Trophoblast cell (in vitro differentiated cells and primary cell): ENCODE data around the gene COL5A2.

Experiments
- DNase-seq, 2 donors: peaks; one replicate each; pipeline ENCODE4 v3.0.0-alpha.2; 2016
- H2AFZ ChIP-seq: 2 replicates; pipeline ENCODE4 v1.6.1; 2013; ENCODE audit warnings: low read length, moderate library complexity, mild to moderate bottlenecking; ENCODE audit not compliant: insufficient read depth, poor library complexity
- H2AK5ac ChIP-seq: 2 replicates; pipeline ENCODE4 v1.6.1; 2013; ENCODE audit warnings: mild to moderate bottlenecking, low read length
- H2BK120ac ChIP-seq: 2 replicates; pipeline ENCODE4 v1.6.1; 2013; ENCODE audit warnings: low read length, mild to moderate bottlenecking, moderate library complexity; ENCODE audit not compliant: insufficient read depth, poor library complexity
- H2BK12ac ChIP-seq: 2 replicates; pipeline ENCODE4 v1.6.1; 2013; ENCODE audit warnings: mild to moderate bottlenecking, low read length, moderate library complexity
- H2BK5ac ChIP-seq: 2 replicates; pipeline ENCODE4 v1.6.1; 2013; ENCODE audit warnings: low read length, low read depth, moderate library complexity, mild to moderate bottlenecking; ENCODE audit not compliant: poor library complexity
- H3K14ac ChIP-seq: 2 replicates; pipeline ENCODE4 v1.6.1; 2013; ENCODE audit warnings: mild to moderate bottlenecking, low read length
- H3K18ac ChIP-seq: 2 replicates; pipeline ENCODE4 v1.6.1; 2013; ENCODE audit warnings: mild to moderate bottlenecking, low read length
- H3K23ac ChIP-seq: 2 replicates; pipeline ENCODE4 v1.6.1; 2013; ENCODE audit warnings: low read length
- H3K27ac ChIP-seq: 2 replicates; pipeline ENCODE4 v1.5.1; 2013; ENCODE audit warnings: low read depth, mild to moderate bottlenecking, inconsistent platforms, low read length, moderate library complexity
- H3K27me3 ChIP-seq: 2 replicates; pipeline ENCODE4 v1.6.1; 2013; ENCODE audit warnings: inconsistent platforms, mild to moderate bottlenecking, low read length, moderate library complexity; ENCODE audit not compliant: insufficient read depth
- H3K36me3 ChIP-seq, 2 experiments: 1 replicate in 1 of 2; 2 replicates in 1 of 2; pipeline ENCODE4 v1.6.1; 2013; ENCODE audit warnings: low read length in 2 of 2, mild to moderate bottlenecking in 2 of 2, moderate library complexity in 1 of 2; ENCODE audit not compliant: insufficient read depth in 2 of 2, control insufficient read depth in 1 of 2
- H3K4ac ChIP-seq: 2 replicates; pipeline ENCODE4 v1.6.1; 2013; ENCODE audit warnings: low read depth, mild to moderate bottlenecking, low read length, moderate library complexity
- H3K4me1 ChIP-seq, 2 experiments: 1 replicate in 1 of 2; 2 replicates in 1 of 2; pipeline ENCODE4 v1.6.1; 2013; ENCODE audit warnings: low read length in 2 of 2, mild to moderate bottlenecking in 2 of 2, moderate library complexity in 1 of 2; ENCODE audit not compliant: insufficient read depth in 2 of 2, control insufficient read depth in 1 of 2
- H3K4me2 ChIP-seq: 2 replicates; pipeline ENCODE4 v1.6.1; 2013; ENCODE audit warnings: inconsistent platforms, mild to moderate bottlenecking, low read length, moderate library complexity
- H3K4me3 ChIP-seq: 2 replicates; pipeline ENCODE4 v1.5.1; 2013; ENCODE audit warnings: mild to moderate bottlenecking, low read depth, low read length, inconsistent platforms
- H3K79me1 ChIP-seq: one replicate; pipeline ENCODE4 v1.6.1; 2013; ENCODE audit warnings: low read length
- H3K79me2 ChIP-seq: 2 replicates; pipeline ENCODE4 v1.6.1; 2013; ENCODE audit warnings: low read length, mild to moderate bottlenecking; ENCODE audit not compliant: control insufficient read depth, insufficient read depth, poor library complexity
- H3K9ac ChIP-seq: 2 replicates; pipeline ENCODE4 v1.6.1; 2013; ENCODE audit warnings: mild to moderate bottlenecking, low read length
- H3K9me3 ChIP-seq: 2 replicates; pipeline ENCODE4 v1.6.1; 2013; ENCODE audit warnings: low read depth, mild to moderate bottlenecking, control low read depth, inconsistent platforms, low read length; ENCODE audit not compliant: insufficient read depth
- H4K12ac ChIP-seq: 2 replicates; pipeline ENCODE4 v1.6.1; 2013; ENCODE audit warnings: low read depth, mild to moderate bottlenecking, low read length, moderate library complexity
- H4K8ac ChIP-seq: 2 replicates; pipeline ENCODE4 v1.6.1; 2013; ENCODE audit warnings: low read depth, mild to moderate bottlenecking, low read length, moderate library complexity
- H4K91ac ChIP-seq: one replicate; pipeline ENCODE4 v1.6.1; 2013; ENCODE audit warnings: low read depth, mild to moderate bottlenecking, low read length, moderate library complexity
- WGBS: extraction: QIAGEN DNeasy Blood & Tissue Kit; methylation state at CpG from one replicate; pipeline ENCODE4 v1.1.7; 2013; ENCODE audit warnings: missing lambda C conversion rate; ENCODE audit not compliant: insufficient read length, insufficient coverage; ENCODE audit errors: extremely low coverage; 5-methylcytosine and 5-hydroxymethylcytosine counted together

The COL5A2 gene

GRCh38 chr2:189037518-189037917 lies 142.0 kb downstream of the COL5A2 start:
- Histone ChIP-seq H3K18ac (no peak overlapping the region), H3K4me3 (no peak overlapping the region), H4K91ac (no peak overlapping the region), H4K12ac (no peak overlapping the region), H4K8ac (no peak overlapping the region), H2AK5ac (no peak overlapping the region), H3K27ac (no peak overlapping the region), H3K23ac (no peak overlapping the region), H2BK12ac (no peak overlapping the region), H3K14ac (no peak overlapping the region), H3K79me2 (no peaks in the 10 kb centered on the region), H3K79me1 (no peaks in the 10 kb centered on the region), H3K27me3 (no peaks in the 10 kb centered on the region), H3K9ac (no peak overlapping the region), H3K4me2 (no peak overlapping the region), H2BK120ac (no peak overlapping the region), H3K4me1 (no peaks in the 10 kb centered on the region), H2BK5ac (no peak overlapping the region), H2AFZ (no peak overlapping the region), H3K4ac (no peak overlapping the region), H3K9me3 (no peaks in the 10 kb centered on the region), H3K36me3 (peaks cover 11 to 13% of the 10 kb centered on the region in 2 experiments)
- WGBS: no CpG with 5 or more reads among the region's 1 CpG
- no peak for DNase-seq

GRCh38 chr2:189024901-189025618 lies 154.5 kb downstream of the COL5A2 start:
- Histone ChIP-seq H4K8ac (no peak overlapping the region), H2BK12ac (no peak overlapping the region), H3K18ac (no peak overlapping the region), H2BK5ac (no peak overlapping the region), H3K14ac (no peak overlapping the region), H3K23ac (no peak overlapping the region), H3K9me3 (no peaks in the 10 kb centered on the region), H3K4me1 (no peaks in the 10 kb centered on the region), H3K36me3 (no peaks in the 10 kb centered on the region), H3K27me3 (no peaks in the 10 kb centered on the region), H3K27ac (no peak overlapping the region), H2BK120ac (no peak overlapping the region), H3K4me2 (no peak overlapping the region), H2AK5ac (no peak overlapping the region), H2AFZ (no peak overlapping the region), H3K9ac (no peak overlapping the region), H3K79me1 (no peaks in the 10 kb centered on the region), H4K91ac (no peak overlapping the region), H3K79me2 (no peaks in the 10 kb centered on the region), H3K4me3 (no peak overlapping the region), H3K4ac (no peak overlapping the region), H4K12ac (no peak overlapping the region)
- WGBS: no CpG with 5 or more reads among the region's 3 CpGs
- DNase-seq: peak in 1 of 2 donors; percentile 16

- Histone ChIP-seq H3K18ac (no peak overlapping the region), H3K79me1 (no peaks in the 10 kb centered on the region), H3K36me3 (no peaks in the 10 kb centered on the region), H2BK12ac (no peak overlapping the region), H2AK5ac (no peak overlapping the region), H4K91ac (no peak overlapping the region), H3K4ac (no peak overlapping the region), H3K27me3 (no peaks in the 10 kb centered on the region), H4K8ac (no peak overlapping the region), H2AFZ (no peak overlapping the region), H3K9ac (no peak overlapping the region), H2BK120ac (no peak overlapping the region), H3K79me2 (no peaks in the 10 kb centered on the region), H3K27ac (no peak overlapping the region), H2BK5ac (no peak overlapping the region), H3K9me3 (no peaks in the 10 kb centered on the region), H3K4me3 (no peak overlapping the region), H3K4me1 (no peaks in the 10 kb centered on the region), H3K14ac (no peak overlapping the region), H3K4me2 (no peak overlapping the region), H4K12ac (no peak overlapping the region), H3K23ac (no peak overlapping the region)
- WGBS: no CpG with 5 or more reads among the region's 3 CpGs
- no peak for DNase-seq
Observed at GRCh38 chr2:189022492-189022891, 157.1 kb downstream of the COL5A2 start.

- Histone ChIP-seq H3K9me3 (no peaks in the 10 kb centered on the region), H3K27ac (no peak overlapping the region), H3K23ac (no peak overlapping the region), H3K4me1 (no peaks in the 10 kb centered on the region), H2BK5ac (no peak overlapping the region), H3K4ac (no peak overlapping the region), H3K9ac (no peak overlapping the region), H3K4me3 (no peak overlapping the region), H4K91ac (no peak overlapping the region), H4K12ac (no peak overlapping the region), H3K4me2 (no peak overlapping the region), H3K27me3 (no peaks in the 10 kb centered on the region), H2AFZ (no peak overlapping the region), H3K36me3 (no peaks in the 10 kb centered on the region), H4K8ac (no peak overlapping the region), H3K79me1 (no peaks in the 10 kb centered on the region), H3K79me2 (no peaks in the 10 kb centered on the region), H3K14ac (no peak overlapping the region), H3K18ac (no peak overlapping the region), H2BK120ac (no peak overlapping the region), H2AK5ac (no peak overlapping the region), H2BK12ac (no peak overlapping the region)
- whole genome bisulfite sequencing: no CpG with 5 or more reads among the region's 7 CpGs
- DNase-seq: peak in 1 of 2 donors; percentile 7
Observed at GRCh38 chr2:189022053-189022481, 157.5 kb downstream of the COL5A2 start.
